GM10847 (cell line): ENCODE data around the gene PSMB2.

Source experiments
- POLR2A ChIP-seq: IDR thresholded peaks from 2 replicates; pipeline ENCODE4 v1.6.1; 2011; ENCODE audit not compliant: insufficient read length; ENCODE audit errors: extremely low read depth

Gene PSMB2

GRCh38 chr1:35641233-35641866 lies at the start of gene PSMB2:
TSS of gene PSMB2 (minus strand) at chr1:35641526. CDS start at chr1:35641432, 94 bp downstream.
- peak; percentile 86 for TF ChIP-seq POLR2A

GRCh38 chr1:35691080-35691479 lies 49.8 kb upstream of the PSMB2 start:
- TF ChIP-seq POLR2A, result no peak

- no peak for TF ChIP-seq POLR2A
Observed at GRCh38 chr1:35688161-35688560, 46.8 kb upstream of the PSMB2 start.

GRCh38 chr1:35683012-35683411 lies 41.7 kb upstream of the PSMB2 start:
- TF ChIP-seq POLR2A, result no peak

GRCh38 chr1:35680271-35680670 lies 38.9 kb upstream of the PSMB2 start:
- TF ChIP-seq POLR2A, result no peak

GRCh38 chr1:35675773-35676172 lies 34.4 kb upstream of the PSMB2 start:
- TF ChIP-seq POLR2A, result no peak

GRCh38 chr1:35674111-35674510 lies 32.8 kb upstream of the PSMB2 start:
- TF ChIP-seq POLR2A, result no peak

- no peak for TF ChIP-seq POLR2A
Observed at GRCh38 chr1:35672116-35672515, 30.8 kb upstream of the PSMB2 start.

- no peak for TF ChIP-seq POLR2A
Observed at GRCh38 chr1:35668506-35668905, 27.2 kb upstream of the PSMB2 start.

- TF ChIP-seq POLR2A, result no peak
Observed at GRCh38 chr1:35666916-35667315, 25.6 kb upstream of the PSMB2 start.

GRCh38 chr1:35666216-35666615 lies 24.9 kb upstream of the PSMB2 start:
- no peak for TF ChIP-seq POLR2A

GRCh38 chr1:35663434-35663833 lies 22.1 kb upstream of the PSMB2 start:
- TF ChIP-seq POLR2A, result no peak

GRCh38 chr1:35661474-35661795 lies 20.1 kb upstream of the PSMB2 start:
- TF ChIP-seq POLR2A, result no peak

- TF ChIP-seq POLR2A, result no peak
Observed at GRCh38 chr1:35660581-35661473, 19.5 kb upstream of the PSMB2 start.

GRCh38 chr1:35659589-35659988 lies 18.3 kb upstream of the PSMB2 start:
- no peak for TF ChIP-seq POLR2A

- no peak for TF ChIP-seq POLR2A
Observed at GRCh38 chr1:35657851-35658250, 16.5 kb upstream of the PSMB2 start.

GRCh38 chr1:35656863-35657232 lies 15.5 kb upstream of the PSMB2 start:
- no peak for TF ChIP-seq POLR2A
